Stomach (tissue), 4 donors: ENCODE results near the gene PCSK4.
"Not testable (repeated sequence)": the region's sequence is repeated elsewhere in the genome, so short reads cannot be mapped to it uniquely, and the experiment has no call there.

ENCODE experiments used
- POLR2A ChIP-seq, 4 donors: fragments of 450-650 bp; IDR thresholded peaks; one replicate each; pipeline ENCODE4 v1.6.1; 2016; ENCODE audit warnings: antibody characterized with exemption in 4 of 4, control low read depth in 2 of 4, mild to moderate bottlenecking in 1 of 4, moderate library complexity in 1 of 4
- POLR2AphosphoS5 ChIP-seq, 3 donors: sonication (generic); formaldehyde crosslinking; IDR thresholded peaks; one replicate each; pipeline ENCODE4 v1.6.1; 2016; ENCODE audit warnings: antibody characterized with exemption in 3 of 3
- TF ChIP-seq, protein P1 (sequence below), 7 experiments: fragments of 450-650 bp in 4 of 7; fragments of 200-600 bp in 3 of 7; sonication (generic) in 3 of 7; IDR thresholded peaks; one replicate each; pipeline ENCODE4 v1.5.1; 2016 to 2019; ENCODE audit warnings: antibody characterized with exemption in 7 of 7, control low read depth in 2 of 7, mild to moderate bottlenecking in 1 of 7

DNA sequence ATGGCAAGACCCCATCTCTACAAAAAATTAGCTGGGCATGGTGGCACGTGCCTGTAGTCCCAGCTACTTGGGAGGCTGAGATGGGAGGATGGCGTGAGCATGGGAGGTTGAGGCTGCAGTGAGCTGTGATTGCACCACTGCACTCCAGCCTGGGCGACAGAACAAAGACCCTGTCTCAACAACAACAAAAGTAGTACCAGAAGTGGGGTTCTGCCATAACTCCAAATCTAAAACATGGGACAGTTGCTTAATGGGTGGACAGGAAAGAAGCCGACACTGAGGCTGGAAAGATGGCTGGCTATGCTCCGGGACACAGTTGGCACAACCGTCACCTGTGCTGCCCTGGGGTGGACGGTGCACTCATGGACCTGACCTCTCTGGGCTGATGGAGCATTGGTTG is 45.5 kb upstream of the PCSK4 start:
- TF ChIP-seq, protein P1, sequence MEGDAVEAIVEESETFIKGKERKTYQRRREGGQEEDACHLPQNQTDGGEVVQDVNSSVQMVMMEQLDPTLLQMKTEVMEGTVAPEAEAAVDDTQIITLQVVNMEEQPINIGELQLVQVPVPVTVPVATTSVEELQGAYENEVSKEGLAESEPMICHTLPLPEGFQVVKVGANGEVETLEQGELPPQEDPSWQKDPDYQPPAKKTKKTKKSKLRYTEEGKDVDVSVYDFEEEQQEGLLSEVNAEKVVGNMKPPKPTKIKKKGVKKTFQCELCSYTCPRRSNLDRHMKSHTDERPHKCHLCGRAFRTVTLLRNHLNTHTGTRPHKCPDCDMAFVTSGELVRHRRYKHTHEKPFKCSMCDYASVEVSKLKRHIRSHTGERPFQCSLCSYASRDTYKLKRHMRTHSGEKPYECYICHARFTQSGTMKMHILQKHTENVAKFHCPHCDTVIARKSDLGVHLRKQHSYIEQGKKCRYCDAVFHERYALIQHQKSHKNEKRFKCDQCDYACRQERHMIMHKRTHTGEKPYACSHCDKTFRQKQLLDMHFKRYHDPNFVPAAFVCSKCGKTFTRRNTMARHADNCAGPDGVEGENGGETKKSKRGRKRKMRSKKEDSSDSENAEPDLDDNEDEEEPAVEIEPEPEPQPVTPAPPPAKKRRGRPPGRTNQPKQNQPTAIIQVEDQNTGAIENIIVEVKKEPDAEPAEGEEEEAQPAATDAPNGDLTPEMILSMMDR (IDR thresholded peaks at IDR 0.05) = not testable (repeated sequence)
- not testable (repeated sequence) for TF ChIP-seq POLR2AphosphoS5, POLR2A (IDR thresholded peaks at IDR 0.05)
